NCI-H146 (cell line): Measurements from ENCODE around the gene ATP13A2.
A peak's percentile ranks its signal among the peaks of the same experiment; 100 is the strongest.

ENCODE experiments used
- DNase-seq: peaks from one replicate; lab custom pipeline; 2025; lab: John Stamatoyannopoulos, UW

The ATP13A2 gene

GRCh38 chr1:17001760-17002523 lies 9.8 kb downstream of the ATP13A2 start:
- DNase-seq, result no peak

GRCh38 chr1:16999863-17000262 lies 11.9 kb downstream of the ATP13A2 start:
- no peak for DNase-seq

GRCh38 chr1:16998589-16998988 lies 13.1 kb downstream of the ATP13A2 start:
- no peak for DNase-seq

GRCh38 chr1:16996845-16997244 lies 14.9 kb downstream of the ATP13A2 start:
- no peak for DNase-seq

GRCh38 chr1:16993521-16994038 lies 18.1 kb downstream of the ATP13A2 start:
- no peak for DNase-seq

GRCh38 chr1:16992675-16993074 lies 19.1 kb downstream of the ATP13A2 start:
- DNase-seq, result no peak

- DNase-seq, result no peak
Measured at GRCh38 chr1:16992102-16992501, 19.6 kb downstream of the ATP13A2 start.

GRCh38 chr1:16991571-16991970 lies 20.2 kb downstream of the ATP13A2 start:
- no peak for DNase-seq

- no peak for DNase-seq
Measured at GRCh38 chr1:16989676-16990391, 21.9 kb downstream of the ATP13A2 start.

GRCh38 chr1:16988210-16988609 lies 23.5 kb downstream of the ATP13A2 start:
- DNase-seq, result no peak

- no peak for DNase-seq
Measured at GRCh38 chr1:16986962-16987361, 24.8 kb downstream of the ATP13A2 start.

GRCh38 chr1:16986560-16986959 lies 25.2 kb downstream of the ATP13A2 start:
- no peak for DNase-seq

GRCh38 chr1:16986113-16986512 lies 25.6 kb downstream of the ATP13A2 start:
- DNase-seq, result no peak

GRCh38 chr1:16984717-16985116 lies 27.0 kb downstream of the ATP13A2 start:
- DNase-seq, result no peak

- no peak for DNase-seq
Measured at GRCh38 chr1:16983649-16984048, 28.1 kb downstream of the ATP13A2 start.

- DNase-seq, result no peak
Measured at GRCh38 chr1:16982902-16983301, 28.8 kb downstream of the ATP13A2 start.

- DNase-seq, result no peak
Measured at GRCh38 chr1:16981269-16981849, 30.4 kb downstream of the ATP13A2 start.

- peak; percentile 17 for DNase-seq
Measured at GRCh38 chr1:16980473-16981268, 31.1 kb downstream of the ATP13A2 start, which contains the start of gene MFAP2. MFAP2 (minus strand) TSS chr1:16980620; CDS start chr1:16978273, 2,347 bp downstream.

GRCh38 chr1:16979475-16980327 lies 32.0 kb downstream of the ATP13A2 start:
- DNase-seq, result no peak

GRCh38 chr1:16978567-16979474 lies 32.9 kb downstream of the ATP13A2 start:
- peak; percentile 71 for DNase-seq
